PC-3 (cell line): ENCODE measurements around the gene CD80. TPM values are rescaled to one million over a fixed set of nuclear protein-coding genes. Genes with fewer than 3 reads are reported as not detected.

Experiments
- ATAC-seq: fragments of 200-7000 bp; cut with Tn5 transposase; 2 replicates; pipeline ENCODE4 v1.9.1; 2020; ENCODE audit warnings: mild to moderate bottlenecking, moderate library complexity
- BruUV-seq: library from RNA; stranded (reverse); fragments of 400-500 nt; replicated peaks from 2 replicates; lab custom pipeline; 2021; lab: Mats Ljungman, UMichigan
- CTCF ChIA-PET: fragments of 300-600 bp; sonication (Branson Sonifier 250); formaldehyde crosslinking; loops from one replicate; lab custom pipeline; 2022; ENCODE audit warnings: antibody characterized with exemption; lab: Charles Lee
- POLR2A ChIA-PET: fragments of 300-600 bp; sonication (Branson Sonifier 250); formaldehyde crosslinking; loops from one replicate; lab custom pipeline; 2022; ENCODE audit warnings: antibody characterized with exemption; ENCODE audit not compliant: unreplicated experiment; lab: Charles Lee
- DNase-seq: peaks from one replicate; pipeline ENCODE4 v3.0.0-alpha.2; 2015
- H2AFZ ChIP-seq: fragments of 300-600 bp; sonication (generic); 2 replicates; pipeline ENCODE4 v1.6.0; 2016; ENCODE audit warnings: antibody characterized with exemption, low read length
- H3F3A ChIP-seq: fragments of 300-600 bp; sonication (generic); one replicate; pipeline ENCODE4 v1.6.0; 2017; ENCODE audit warnings: antibody characterized with exemption, low read length, control low read depth, mild to moderate bottlenecking; ENCODE audit not compliant: unreplicated experiment
- H3K27ac ChIP-seq: fragments of 300-600 bp; sonication (generic); 2 replicates; pipeline ENCODE4 v1.5.1; 2016; ENCODE audit warnings: mild to moderate bottlenecking, low read length
- H3K27me3 ChIP-seq: fragments of 300-600 bp; sonication (generic); 2 replicates; pipeline ENCODE4 v1.6.1; 2016; ENCODE audit warnings: low read length, mixed read lengths
- H3K36me3 ChIP-seq: fragments of 300-600 bp; sonication (generic); 2 replicates; pipeline ENCODE4 v1.6.1; 2016; ENCODE audit warnings: low read depth, mixed run types, low read length, mixed read lengths
- H3K4me1 ChIP-seq: fragments of 300-600 bp; sonication (generic); 2 replicates; pipeline ENCODE4 v1.5.1; 2016; ENCODE audit warnings: low read length; ENCODE audit not compliant: insufficient read depth
- H3K4me2 ChIP-seq: fragments of 300-600 bp; sonication (generic); 2 replicates; pipeline ENCODE4 v1.6.0; 2016; ENCODE audit warnings: low read length
- H3K4me3 ChIP-seq: fragments of 300-600 bp; sonication (generic); 2 replicates; pipeline ENCODE4 v1.5.1; 2016; ENCODE audit warnings: mild to moderate bottlenecking, low read length, mixed read lengths
- H3K79me2 ChIP-seq: fragments of 300-600 bp; sonication (generic); 2 replicates; pipeline ENCODE4 v1.6.1; 2017; ENCODE audit warnings: low read length, mixed read lengths
- H3K9ac ChIP-seq: fragments of 300-600 bp; sonication (generic); 2 replicates; pipeline ENCODE4 v1.6.0; 2016; ENCODE audit warnings: mild to moderate bottlenecking, low read length
- H3K9me2 ChIP-seq: fragments of 300-600 bp; sonication (generic); replicated peaks from 2 replicates; pipeline ENCODE4 v1.6.1; 2016; ENCODE audit warnings: mixed run types, low read length, mixed read lengths
- H3K9me3 ChIP-seq: fragments of 300-600 bp; sonication (generic); 2 replicates; pipeline ENCODE4 v1.6.1; 2016; ENCODE audit warnings: low read length, mixed read lengths
- H4K20me1 ChIP-seq: fragments of 300-600 bp; sonication (generic); 2 replicates; pipeline ENCODE4 v1.6.1; 2016; ENCODE audit warnings: low read length, mixed read lengths
- EZH2 ChIP-seq: fragments of 300-600 bp; sonication (generic); IDR thresholded peaks from one replicate; pipeline ENCODE4 v1.6.1; 2017; ENCODE audit warnings: antibody characterized with exemption, mild to moderate bottlenecking, low read length; ENCODE audit not compliant: unreplicated experiment
- EZH2phosphoT487 ChIP-seq: fragments of 300-600 bp; sonication (generic); IDR thresholded peaks from 2 replicates; pipeline ENCODE4 v1.6.1; 2018; ENCODE audit warnings: mild to moderate bottlenecking, antibody characterized with exemption, low read length, borderline replicate concordance
- intact Hi-C: fragments of 100-400 bp; cut with micrococcal nuclease; formaldehyde crosslinking; loops from 2 replicates; pipeline ENCODE4 v1.9.0; 2023
- total RNA-seq: library from RNA; depleted of rRNA; stranded (reverse); fragments of >200 nt; gene quantifications from 2 replicates; pipeline ENCODE4 v1.2.3, GENCODE V29; 2014
- TF ChIP-seq, protein P1 (sequence below): fragments of 300-600 bp; sonication (generic); conservative IDR thresholded peaks from 2 replicates; pipeline ENCODE4 v1.5.1; 2017; ENCODE audit warnings: antibody characterized with exemption, low read depth, mild to moderate bottlenecking, low read length

The CD80 gene
- total RNA-seq, 1 experiment from 2014 or later, result not detected

GRCh38 chr3:119560160-119560559 is 746 bp upstream of the CD80 start:
- H3K9ac ChIP-seq, result no peak overlapping the region
- peak overlapping the region; percentile 78; the same call in 1 of the 2 replicates for H2AFZ ChIP-seq
- no TSS peak for BruUV-seq
- H3K79me2 ChIP-seq, result no peaks in the 10 kb centered on the region
- POLR2A ChIA-PET, result no interaction called here
- no peaks in the 10 kb centered on the region for H3K9me3 ChIP-seq
- no peak for DNase-seq
- intact Hi-C loops, result no loop called here
- no peaks in the 10 kb centered on the region for H3F3A ChIP-seq
- H3K4me3 ChIP-seq, result no peak overlapping the region
- no peak overlapping the region for H3K27ac ChIP-seq
- H3K4me2 ChIP-seq, result no peak overlapping the region
- TF ChIP-seq, protein P1, sequence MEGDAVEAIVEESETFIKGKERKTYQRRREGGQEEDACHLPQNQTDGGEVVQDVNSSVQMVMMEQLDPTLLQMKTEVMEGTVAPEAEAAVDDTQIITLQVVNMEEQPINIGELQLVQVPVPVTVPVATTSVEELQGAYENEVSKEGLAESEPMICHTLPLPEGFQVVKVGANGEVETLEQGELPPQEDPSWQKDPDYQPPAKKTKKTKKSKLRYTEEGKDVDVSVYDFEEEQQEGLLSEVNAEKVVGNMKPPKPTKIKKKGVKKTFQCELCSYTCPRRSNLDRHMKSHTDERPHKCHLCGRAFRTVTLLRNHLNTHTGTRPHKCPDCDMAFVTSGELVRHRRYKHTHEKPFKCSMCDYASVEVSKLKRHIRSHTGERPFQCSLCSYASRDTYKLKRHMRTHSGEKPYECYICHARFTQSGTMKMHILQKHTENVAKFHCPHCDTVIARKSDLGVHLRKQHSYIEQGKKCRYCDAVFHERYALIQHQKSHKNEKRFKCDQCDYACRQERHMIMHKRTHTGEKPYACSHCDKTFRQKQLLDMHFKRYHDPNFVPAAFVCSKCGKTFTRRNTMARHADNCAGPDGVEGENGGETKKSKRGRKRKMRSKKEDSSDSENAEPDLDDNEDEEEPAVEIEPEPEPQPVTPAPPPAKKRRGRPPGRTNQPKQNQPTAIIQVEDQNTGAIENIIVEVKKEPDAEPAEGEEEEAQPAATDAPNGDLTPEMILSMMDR, result no peak
- TF ChIP-seq EZH2, result no peak
- no peak for TF ChIP-seq EZH2phosphoT487
- H3K9me2 ChIP-seq, result no peaks in the 10 kb centered on the region
- ATAC-seq, result no peak
- CTCF ChIA-PET, result interaction anchor here (0.7 to 1.2 kb wide), 2 partner anchors 60 to 102 kb away, joined by 3 to 7 read pairs; no protein-coding TSS in a partner anchor
- H3K27me3 ChIP-seq, result no peaks in the 10 kb centered on the region
- no peaks in the 10 kb centered on the region for H3K36me3 ChIP-seq
- no peaks in the 10 kb centered on the region for H4K20me1 ChIP-seq
- no peaks in the 10 kb centered on the region for H3K4me1 ChIP-seq

DNA sequence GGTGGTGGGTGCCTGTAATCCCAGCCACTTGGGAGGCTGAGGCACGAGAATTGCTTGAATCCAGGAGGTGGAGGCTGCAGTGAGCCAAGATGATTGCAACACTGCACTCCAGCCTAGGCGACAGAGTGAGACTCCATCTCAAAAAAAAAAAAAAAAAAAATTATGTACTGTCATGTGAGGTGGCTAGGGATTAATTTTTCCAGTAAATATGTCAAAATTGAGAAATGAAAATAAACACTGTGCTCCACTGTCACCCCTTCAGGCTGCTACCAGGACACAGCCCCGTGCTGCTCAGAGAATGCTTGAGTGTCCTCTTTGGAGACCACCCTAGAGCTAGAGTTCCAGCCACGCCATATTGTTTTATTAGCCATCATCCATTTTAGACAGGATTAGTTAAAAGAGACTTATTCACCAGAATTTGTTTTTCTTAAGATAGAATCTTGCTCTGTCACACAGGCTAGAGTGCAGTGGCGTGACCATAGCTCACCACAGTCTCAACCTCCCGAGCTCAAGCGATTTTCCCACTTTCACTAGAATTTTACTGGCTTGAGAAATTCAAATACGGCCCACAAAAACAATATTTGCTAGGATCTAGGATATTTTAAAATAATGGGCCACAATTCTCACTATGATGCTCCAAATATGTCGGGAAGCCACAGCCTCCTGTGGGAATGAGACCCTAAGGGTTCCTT is 642 bp downstream of the CD80 start:
- Histone ChIP-seq H3K4me1 (no peaks in the 10 kb centered on the region), H3K9ac (no peak overlapping the region), H3K27me3 (no peaks in the 10 kb centered on the region), H3K27ac (no peak overlapping the region), H4K20me1 (no peaks in the 10 kb centered on the region), H2AFZ (peak overlapping the region; percentile 31; the same call in 1 of the 2 replicates), H3F3A (no peaks in the 10 kb centered on the region), H3K4me3 (no peak overlapping the region), H3K9me3 (no peaks in the 10 kb centered on the region), H3K9me2 (no peaks in the 10 kb centered on the region), H3K4me2 (no peak overlapping the region), H3K36me3 (no peaks in the 10 kb centered on the region), H3K79me2 (no peaks in the 10 kb centered on the region)
- TF ChIP-seq EZH2 (no peak), EZH2phosphoT487 (no peak)
- TF ChIP-seq, protein P1, result no peak
- CTCF ChIA-PET, result no interaction called here
- intact Hi-C loops, result no loop called here
- POLR2A ChIA-PET, result no interaction called here
- no peak for ATAC-seq
- DNase-seq, result no peak
- BruUV-seq, result no TSS peak

DNA sequence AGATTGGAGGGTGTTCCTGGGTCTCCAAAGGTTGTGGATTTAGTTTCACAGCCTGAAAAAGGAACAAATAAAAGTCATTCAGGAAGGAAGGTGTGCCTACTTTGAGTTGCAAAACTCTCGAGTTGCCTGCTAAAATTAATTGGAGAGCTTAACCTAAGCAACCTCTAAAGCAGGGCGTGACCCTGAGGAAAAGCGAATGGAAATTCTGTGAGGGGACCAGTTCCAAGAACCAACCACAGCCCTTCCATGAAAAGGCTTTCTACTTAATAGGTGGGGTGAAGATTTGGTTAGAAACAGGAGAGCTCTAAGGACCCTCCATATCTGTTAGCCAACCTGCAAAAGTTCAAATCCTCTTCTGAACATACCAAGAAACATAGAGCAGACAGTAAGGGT is 1.5 kb downstream of the CD80 start:
- Histone ChIP-seq H3K79me2 (no peaks in the 10 kb centered on the region), H4K20me1 (no peaks in the 10 kb centered on the region), H3K9ac (no peak overlapping the region), H3K9me3 (no peaks in the 10 kb centered on the region), H3K27ac (no peak overlapping the region), H3K4me3 (no peak overlapping the region), H3K36me3 (no peaks in the 10 kb centered on the region), H3K4me1 (no peaks in the 10 kb centered on the region), H2AFZ (no peak overlapping the region), H3F3A (no peaks in the 10 kb centered on the region), H3K9me2 (no peaks in the 10 kb centered on the region), H3K4me2 (no peak overlapping the region), H3K27me3 (no peaks in the 10 kb centered on the region)
- TF ChIP-seq EZH2phosphoT487, result no peak
- TF ChIP-seq, protein P1, result no peak
- no peak for TF ChIP-seq EZH2
- no TSS peak for BruUV-seq
- intact Hi-C loops, result no loop called here
- DNase-seq, result no peak
- no peak for ATAC-seq
- CTCF ChIA-PET, result no interaction called here
- POLR2A ChIA-PET, result no interaction called here
